ENCODE data around the gene PTK6.

The PTK6 gene

DNA sequence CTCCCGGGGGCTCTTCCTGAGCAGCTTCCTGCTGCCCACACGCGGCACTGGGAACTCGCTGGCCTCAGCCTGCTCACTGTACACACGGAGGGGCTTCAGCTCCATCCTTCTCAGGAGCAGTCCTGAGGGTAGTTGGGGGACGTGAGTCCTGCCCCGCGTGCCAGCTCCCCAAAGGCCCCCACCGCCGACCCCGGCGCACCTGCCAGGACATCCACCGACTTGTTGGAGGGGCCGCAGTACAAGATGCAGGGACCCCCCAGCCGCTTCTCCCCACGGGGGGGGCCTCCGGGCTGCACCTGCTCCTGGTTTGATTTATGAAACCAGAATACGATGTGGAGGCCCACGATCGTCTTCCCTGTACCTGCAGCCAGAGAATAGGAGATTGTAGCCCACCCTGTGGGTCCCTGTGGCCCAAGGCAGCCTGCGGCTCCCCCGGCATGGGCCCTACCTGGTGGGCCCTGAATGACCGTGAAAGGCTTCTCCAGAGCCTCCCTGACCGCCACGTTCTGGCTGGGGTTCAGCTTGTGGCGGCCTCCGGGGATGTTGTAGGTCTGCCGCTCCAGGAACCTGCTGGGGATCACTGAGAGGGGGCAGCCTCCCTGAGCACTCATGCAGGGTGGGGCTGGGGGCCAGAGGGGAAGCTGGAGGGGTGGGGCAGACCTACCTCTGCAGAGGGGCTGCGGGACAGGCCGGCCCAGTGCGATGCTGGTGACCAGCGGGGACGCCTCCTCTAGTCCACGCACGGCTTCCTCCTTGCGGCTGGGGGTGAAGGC, 24.6 kb upstream of the PTK6 start:
- POLR2A ChIA-PET, result interaction anchor here (1.5 kb wide), 1 partner anchor 12 kb away, joined by 4 read pairs; the partner anchor contains the start of gene HELZ2
- no peaks in the 10 kb centered on the region for H3K9me3 ChIP-seq (ENCODE audit: control insufficient read depth, insufficient read depth, low read depth, low read length)
- H3K4me3 ChIP-seq (ENCODE audit: low read depth, low read length), result no peak overlapping the region
- peaks cover 0 to 41% of the 10 kb centered on the region in 2 experiments; a peak in 1 of 3 replicates for H3K36me3 ChIP-seq (ENCODE audit: control insufficient read depth in 2 of 2, insufficient read depth in 1 of 2, low read length in 2 of 2)
- no peak overlapping the region for H3K27ac ChIP-seq (ENCODE audit: extremely low read depth, low read depth, low read length)
- TF ChIP-seq ZNF10 (tag by site-specific recombination; IDR thresholded peaks at IDR 0.05) (no peak), ZNF792 (tag by site-specific recombination; IDR thresholded peaks at IDR 0.05) (no peak), GLIS1 (tag by site-specific recombination; IDR thresholded peaks at IDR 0.05) (no peak)
- TF ChIP-seq, protein P1, sequence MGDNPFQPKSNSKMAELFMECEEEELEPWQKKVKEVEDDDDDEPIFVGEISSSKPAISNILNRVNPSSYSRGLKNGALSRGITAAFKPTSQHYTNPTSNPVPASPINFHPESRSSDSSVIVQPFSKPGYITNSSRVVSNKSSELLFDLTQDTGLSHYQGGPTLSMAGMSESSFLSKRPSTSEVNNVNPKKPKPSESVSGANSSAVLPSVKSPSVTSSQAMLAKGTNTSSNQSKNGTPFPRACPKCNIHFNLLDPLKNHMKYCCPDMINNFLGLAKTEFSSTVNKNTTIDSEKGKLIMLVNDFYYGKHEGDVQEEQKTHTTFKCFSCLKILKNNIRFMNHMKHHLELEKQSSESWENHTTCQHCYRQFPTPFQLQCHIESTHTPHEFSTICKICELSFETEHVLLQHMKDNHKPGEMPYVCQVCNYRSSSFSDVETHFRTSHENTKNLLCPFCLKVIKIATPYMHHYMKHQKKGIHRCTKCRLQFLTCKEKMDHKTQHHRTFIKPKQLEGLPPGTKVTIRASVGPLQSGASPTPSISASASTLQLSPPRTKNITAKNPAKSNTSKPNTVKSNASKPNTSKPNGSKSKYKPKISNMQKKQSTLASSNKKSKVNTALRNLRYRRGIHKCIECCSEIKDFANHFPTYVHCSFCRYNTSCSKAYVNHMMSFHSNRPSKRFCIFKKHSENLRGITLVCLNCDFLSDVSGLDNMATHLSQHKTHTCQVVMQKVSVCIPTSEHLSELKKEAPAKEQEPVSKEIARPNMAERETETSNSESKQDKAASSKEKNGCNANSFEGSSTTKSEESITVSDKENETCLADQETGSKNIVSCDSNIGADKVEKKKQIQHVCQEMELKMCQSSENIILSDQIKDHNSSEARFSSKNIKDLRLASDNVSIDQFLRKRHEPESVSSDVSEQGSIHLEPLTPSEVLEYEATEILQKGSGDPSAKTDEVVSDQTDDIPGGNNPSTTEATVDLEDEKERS (tag by site-specific recombination; IDR thresholded peaks at IDR 0.05), result no peak
- CTCF ChIA-PET, result no interaction called here
- no peaks in the 10 kb centered on the region for H3K4me1 ChIP-seq (ENCODE audit: control insufficient read depth, insufficient read depth, low read length)

DNA sequence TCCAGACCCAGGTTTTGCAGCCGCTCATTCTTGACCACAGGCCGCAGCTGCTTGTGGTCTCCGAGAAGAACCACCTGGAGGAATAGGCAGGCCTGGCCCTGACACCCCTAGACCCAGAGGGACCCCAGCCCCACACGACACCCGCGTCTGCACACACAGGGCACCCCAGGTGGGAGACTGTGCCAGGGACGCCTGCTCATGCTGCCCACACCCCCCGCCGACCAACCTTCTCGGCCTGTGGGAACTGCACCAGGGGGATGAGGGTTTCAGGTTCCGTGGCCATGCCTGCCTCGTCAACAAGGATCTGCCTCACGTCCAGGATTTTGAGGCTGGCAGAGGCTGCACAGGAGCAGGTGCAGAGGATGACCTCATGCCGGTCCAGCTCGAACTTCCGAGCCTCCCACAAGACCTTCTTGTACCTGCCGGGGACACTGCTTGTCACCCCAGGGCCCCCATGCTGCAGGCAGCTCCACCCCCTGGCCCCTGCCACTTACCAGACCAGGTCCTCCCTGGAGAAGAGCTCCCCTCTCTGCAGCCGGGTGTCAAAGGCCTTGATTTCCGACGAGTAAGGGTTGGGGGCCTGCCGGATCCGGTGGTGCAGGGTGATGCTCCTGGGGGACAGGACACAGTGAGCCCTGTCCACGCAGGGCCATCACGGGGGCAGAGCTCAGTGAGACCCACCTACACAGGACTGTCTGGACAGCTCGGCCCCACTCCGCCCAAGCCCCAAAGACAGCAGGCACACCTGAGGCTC, 23.9 kb upstream of the PTK6 start:
- no peak overlapping the region for H3K27ac ChIP-seq (ENCODE audit: extremely low read depth, low read depth, low read length)
- no peak overlapping the region for H3K4me3 ChIP-seq (ENCODE audit: low read depth, low read length)
- POLR2A ChIA-PET, result interaction anchor here (1.5 kb wide), 1 partner anchor 13 kb away, joined by 4 read pairs; the partner anchor contains the start of gene HELZ2
- no peak for TF ChIP-seq ZNF266 (tag by site-specific recombination; IDR thresholded peaks at IDR 0.05; ENCODE audit: low read depth)
- TF ChIP-seq, protein P2, sequence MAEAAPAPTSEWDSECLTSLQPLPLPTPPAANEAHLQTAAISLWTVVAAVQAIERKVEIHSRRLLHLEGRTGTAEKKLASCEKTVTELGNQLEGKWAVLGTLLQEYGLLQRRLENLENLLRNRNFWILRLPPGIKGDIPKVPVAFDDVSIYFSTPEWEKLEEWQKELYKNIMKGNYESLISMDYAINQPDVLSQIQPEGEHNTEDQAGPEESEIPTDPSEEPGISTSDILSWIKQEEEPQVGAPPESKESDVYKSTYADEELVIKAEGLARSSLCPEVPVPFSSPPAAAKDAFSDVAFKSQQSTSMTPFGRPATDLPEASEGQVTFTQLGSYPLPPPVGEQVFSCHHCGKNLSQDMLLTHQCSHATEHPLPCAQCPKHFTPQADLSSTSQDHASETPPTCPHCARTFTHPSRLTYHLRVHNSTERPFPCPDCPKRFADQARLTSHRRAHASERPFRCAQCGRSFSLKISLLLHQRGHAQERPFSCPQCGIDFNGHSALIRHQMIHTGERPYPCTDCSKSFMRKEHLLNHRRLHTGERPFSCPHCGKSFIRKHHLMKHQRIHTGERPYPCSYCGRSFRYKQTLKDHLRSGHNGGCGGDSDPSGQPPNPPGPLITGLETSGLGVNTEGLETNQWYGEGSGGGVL (tag by site-specific recombination; IDR thresholded peaks at IDR 0.05), result no peak
- TF ChIP-seq ZNF23 (tag by site-specific recombination; IDR thresholded peaks at IDR 0.05; ENCODE audit: borderline replicate concordance), result no peak
- TF ChIP-seq ZIC2 (tag by site-specific recombination; IDR thresholded peaks at IDR 0.05), result no peak
- no peak for TF ChIP-seq ZFP37 (tag by site-specific recombination; IDR thresholded peaks at IDR 0.05)
- TF ChIP-seq, protein P3, sequence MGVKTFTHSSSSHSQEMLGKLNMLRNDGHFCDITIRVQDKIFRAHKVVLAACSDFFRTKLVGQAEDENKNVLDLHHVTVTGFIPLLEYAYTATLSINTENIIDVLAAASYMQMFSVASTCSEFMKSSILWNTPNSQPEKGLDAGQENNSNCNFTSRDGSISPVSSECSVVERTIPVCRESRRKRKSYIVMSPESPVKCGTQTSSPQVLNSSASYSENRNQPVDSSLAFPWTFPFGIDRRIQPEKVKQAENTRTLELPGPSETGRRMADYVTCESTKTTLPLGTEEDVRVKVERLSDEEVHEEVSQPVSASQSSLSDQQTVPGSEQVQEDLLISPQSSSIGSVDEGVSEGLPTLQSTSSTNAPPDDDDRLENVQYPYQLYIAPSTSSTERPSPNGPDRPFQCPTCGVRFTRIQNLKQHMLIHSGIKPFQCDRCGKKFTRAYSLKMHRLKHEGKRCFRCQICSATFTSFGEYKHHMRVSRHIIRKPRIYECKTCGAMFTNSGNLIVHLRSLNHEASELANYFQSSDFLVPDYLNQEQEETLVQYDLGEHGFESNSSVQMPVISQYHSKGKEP (tag by site-specific recombination; IDR thresholded peaks at IDR 0.05), result no peak
- TF ChIP-seq ZNF660 (tag by site-specific recombination; IDR thresholded peaks at IDR 0.05), result no peak
- no peak for TF ChIP-seq TRIM28 (IDR thresholded peaks at IDR 0.05; ENCODE audit: borderline replicate concordance, low read length)
- TF ChIP-seq ZNF48 (tag by site-specific recombination; IDR thresholded peaks at IDR 0.05), result no peak
- TF ChIP-seq, protein P4, sequence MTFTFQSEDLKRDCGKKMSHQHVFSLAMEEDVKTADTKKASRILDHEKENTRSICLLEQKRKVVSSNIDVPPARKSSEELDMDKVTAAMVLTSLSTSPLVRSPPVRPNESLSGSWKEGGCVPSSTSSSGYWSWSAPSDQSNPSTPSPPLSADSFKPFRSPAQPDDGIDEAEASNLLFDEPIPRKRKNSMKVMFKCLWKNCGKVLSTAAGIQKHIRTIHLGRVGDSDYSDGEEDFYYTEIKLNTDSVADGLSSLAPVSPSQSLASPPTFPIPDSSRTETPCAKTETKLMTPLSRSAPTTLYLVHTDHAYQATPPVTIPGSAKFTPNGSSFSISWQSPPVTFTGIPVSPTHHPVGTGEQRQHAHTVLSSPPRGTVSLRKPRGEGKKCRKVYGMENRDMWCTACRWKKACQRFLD (tag by site-specific recombination; IDR thresholded peaks at IDR 0.05), result no peak
- TF ChIP-seq ZFP3 (tag by site-specific recombination; IDR thresholded peaks at IDR 0.05; ENCODE audit: low read depth), result no peak
- H3K36me3 ChIP-seq (ENCODE audit: control insufficient read depth in 2 of 2, insufficient read depth in 1 of 2, low read length in 2 of 2), result peaks cover 0 to 40% of the 10 kb centered on the region in 2 experiments; a peak in 1 of 3 replicates
- CTCF ChIA-PET, result no interaction called here
- H3K4me1 ChIP-seq (ENCODE audit: control insufficient read depth, insufficient read depth, low read length), result no peaks in the 10 kb centered on the region
- no peaks in the 10 kb centered on the region for H3K9me3 ChIP-seq (ENCODE audit: control insufficient read depth, insufficient read depth, low read depth, low read length)

All from HEK293 (cell line).